ENCODE data around the gene OR6C65.
"Not testable (repeated sequence)": the region's sequence is repeated elsewhere in the genome, so short reads cannot be mapped to it uniquely, and the experiment has no call there.

OR6C65 gene

DNA sequence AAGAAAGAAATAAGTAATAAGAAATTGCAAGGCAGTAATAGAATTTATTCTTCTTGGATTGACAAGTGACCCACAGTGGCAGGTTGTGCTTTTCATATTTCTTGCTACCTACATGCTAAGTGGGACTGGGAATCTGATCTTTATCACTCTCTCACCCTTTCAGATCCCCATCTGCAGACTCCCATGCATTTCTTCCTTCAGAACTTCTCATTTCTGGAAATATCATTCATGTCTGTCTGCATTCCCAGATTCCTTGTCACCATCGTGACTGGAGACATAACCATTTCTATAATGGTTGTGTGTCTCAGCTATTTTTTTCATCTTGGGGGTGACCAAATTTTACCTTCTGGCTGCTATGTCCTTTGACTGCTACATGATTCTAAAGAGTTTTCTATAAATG, 4.0 kb upstream of the OR6C65 start:
- no peak for DNase-seq (ENCODE audit: low read depth)
- TF ChIP-seq, protein P1, sequence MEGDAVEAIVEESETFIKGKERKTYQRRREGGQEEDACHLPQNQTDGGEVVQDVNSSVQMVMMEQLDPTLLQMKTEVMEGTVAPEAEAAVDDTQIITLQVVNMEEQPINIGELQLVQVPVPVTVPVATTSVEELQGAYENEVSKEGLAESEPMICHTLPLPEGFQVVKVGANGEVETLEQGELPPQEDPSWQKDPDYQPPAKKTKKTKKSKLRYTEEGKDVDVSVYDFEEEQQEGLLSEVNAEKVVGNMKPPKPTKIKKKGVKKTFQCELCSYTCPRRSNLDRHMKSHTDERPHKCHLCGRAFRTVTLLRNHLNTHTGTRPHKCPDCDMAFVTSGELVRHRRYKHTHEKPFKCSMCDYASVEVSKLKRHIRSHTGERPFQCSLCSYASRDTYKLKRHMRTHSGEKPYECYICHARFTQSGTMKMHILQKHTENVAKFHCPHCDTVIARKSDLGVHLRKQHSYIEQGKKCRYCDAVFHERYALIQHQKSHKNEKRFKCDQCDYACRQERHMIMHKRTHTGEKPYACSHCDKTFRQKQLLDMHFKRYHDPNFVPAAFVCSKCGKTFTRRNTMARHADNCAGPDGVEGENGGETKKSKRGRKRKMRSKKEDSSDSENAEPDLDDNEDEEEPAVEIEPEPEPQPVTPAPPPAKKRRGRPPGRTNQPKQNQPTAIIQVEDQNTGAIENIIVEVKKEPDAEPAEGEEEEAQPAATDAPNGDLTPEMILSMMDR (conservative IDR thresholded peaks at IDR 0.05; ENCODE audit: low read depth, low read length), result no peak
- H3K4me3 ChIP-seq (ENCODE audit: low read depth, low read length), result no peak overlapping the region

DNA sequence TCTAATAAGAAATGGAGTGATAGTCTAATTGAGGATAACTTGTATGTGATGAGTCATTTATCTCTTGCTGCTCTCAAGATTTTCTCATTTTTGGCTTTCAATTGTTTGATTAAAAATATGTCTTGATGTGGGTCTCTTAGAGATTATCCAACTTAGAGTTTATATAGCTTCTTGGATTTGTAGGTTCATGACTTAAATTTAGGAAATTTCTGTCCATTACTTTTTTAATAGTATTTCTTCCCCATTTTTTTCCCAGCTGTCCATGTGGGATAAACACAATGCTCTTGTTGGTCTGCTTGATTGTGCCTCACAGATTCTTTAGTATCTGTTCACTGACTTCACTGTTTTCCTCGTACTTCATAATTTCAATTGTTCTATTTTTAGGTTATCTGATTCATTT, 7.5 kb downstream of the OR6C65 start:
- TF ChIP-seq, protein P1 (conservative IDR thresholded peaks at IDR 0.05; ENCODE audit: low read depth, low read length), result no peak
- H3K4me3 ChIP-seq (ENCODE audit: low read depth, low read length), result no peak overlapping the region
- DNase-seq (ENCODE audit: low read depth), result no peak

DNA sequence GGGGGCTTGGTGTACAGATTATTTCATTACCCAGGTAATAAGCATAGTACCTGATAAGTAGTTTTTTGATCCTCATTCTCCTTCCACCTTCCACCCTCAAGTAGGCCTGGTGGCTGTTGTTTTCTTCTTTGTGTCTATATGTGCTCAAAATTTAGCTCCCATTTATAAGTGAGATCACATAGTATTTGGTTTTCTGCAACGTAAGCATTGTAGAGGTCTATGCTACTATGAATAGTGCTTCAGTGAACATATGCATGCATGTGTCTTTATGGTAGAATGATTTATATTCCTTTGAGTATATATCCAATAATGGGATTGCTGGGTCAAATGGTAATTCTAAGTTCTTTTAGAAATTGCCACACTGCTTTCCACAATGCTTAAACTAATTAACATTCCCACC, 8.8 kb downstream of the OR6C65 start:
- not testable (repeated sequence) for H3K4me3 ChIP-seq (ENCODE audit: low read depth, low read length); DNase-seq (ENCODE audit: low read depth)

DNA sequence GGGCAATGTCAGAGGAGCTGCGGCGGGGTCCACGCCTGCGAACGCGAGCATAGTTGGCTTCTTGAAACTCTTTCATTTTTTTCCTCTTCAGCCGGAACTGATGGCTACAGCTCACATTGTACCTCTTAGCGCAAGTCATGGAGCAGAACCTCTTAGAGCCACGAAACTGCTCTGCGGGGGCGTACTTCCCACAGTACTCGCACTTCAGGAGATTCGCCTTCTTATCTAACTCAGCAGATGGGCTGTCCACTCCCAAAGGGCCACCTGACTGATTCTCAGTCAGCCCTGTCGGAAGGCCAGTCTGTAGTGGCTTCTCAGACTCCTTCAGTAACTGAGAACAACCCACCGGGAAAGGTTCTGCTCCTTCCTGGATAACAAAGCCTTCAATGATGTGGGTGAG, 11.8 kb downstream of the OR6C65 start:
- not testable (repeated sequence) for DNase-seq (ENCODE audit: low read depth); H3K4me3 ChIP-seq (ENCODE audit: low read depth, low read length)

DNA sequence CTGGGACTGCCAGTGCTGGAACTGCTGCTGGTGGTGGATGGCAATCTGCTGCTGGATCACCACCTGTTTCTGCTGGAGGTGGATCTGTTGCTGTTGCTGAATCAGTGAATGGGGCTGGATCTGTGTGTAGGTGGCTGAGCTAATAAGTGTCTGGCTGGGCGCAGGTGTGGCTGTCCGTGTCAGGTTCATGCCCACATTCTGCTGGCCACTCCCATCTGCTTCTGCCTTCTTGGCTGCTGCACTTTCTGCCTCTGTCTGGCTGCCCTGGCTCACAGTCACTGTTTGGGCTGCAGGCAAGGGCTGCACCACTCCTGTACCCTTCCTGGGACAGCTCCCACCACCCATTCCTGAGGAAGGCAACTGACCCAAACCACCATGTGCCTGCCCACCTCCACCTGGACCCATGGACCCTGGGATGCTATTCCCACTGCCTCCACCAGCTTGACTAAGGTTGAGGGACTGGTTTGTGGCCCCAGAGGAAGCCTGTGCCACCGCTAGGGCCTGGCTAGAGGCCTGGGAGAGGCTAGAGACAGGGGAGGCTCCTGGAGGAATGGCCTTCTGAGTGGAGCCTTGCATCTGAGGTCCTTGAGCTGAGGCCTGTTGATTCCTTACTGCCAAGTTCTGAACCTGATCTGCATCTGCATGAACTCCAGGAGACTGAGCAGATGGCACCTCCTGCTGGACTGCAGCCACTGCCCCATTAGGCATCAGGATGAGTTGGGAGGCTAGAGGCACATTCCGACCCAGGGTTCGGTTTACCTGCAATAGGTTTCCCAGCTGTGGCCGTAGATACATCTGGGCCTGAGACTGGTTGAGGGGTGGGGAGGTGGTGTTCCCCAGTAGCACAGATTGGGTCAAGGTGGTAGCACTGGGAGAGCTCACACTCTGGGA, 13.4 kb downstream of the OR6C65 start:
- H3K4me3 ChIP-seq (ENCODE audit: low read depth, low read length); DNase-seq (ENCODE audit: low read depth): not testable (repeated sequence)

DNA sequence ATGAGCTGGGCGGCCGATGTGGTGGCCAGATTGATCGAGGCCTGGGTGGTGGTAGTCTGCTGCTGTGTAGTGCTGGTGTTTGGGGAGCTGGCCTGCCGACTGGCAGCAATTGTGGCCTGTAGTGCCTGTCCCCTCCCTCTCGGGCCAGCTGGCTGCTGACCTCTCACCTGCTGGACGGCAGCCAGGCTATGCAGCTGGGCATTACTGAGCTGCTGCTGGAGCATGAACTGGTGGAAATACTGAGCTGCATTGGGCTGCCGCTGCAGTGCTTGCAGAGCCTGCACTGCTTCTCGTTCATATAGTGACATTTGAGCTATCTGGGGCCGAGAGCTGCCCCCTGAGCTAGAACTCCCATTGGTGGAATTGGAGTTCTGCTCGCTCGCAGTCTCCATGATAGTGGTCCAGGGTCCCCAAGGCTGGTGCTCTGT, 14.1 kb downstream of the OR6C65 start:
- H3K4me3 ChIP-seq (ENCODE audit: low read depth, low read length); DNase-seq (ENCODE audit: low read depth): not testable (repeated sequence)

DNA sequence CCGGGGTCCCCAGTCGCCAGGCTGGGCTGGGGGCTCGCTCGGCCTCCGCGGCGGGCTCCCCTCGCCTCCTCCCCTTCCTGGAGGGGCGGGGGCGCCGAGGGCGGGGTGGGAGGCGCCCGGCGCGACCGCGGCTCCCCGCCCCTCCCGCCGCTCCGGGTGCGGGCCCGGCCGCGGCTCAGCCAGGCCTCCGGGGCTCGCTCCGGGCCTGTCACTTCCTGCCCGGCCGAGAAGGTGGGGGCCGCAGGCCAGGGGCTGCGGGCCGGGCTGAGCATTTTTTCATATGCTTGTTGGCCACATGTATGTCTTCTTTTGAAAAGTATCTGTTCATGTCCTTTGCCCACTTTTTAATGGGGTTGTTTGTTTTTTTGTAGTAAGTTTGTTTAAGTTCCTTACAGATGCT, 14.6 kb downstream of the OR6C65 start:
- DNase-seq (ENCODE audit: low read depth); H3K4me3 ChIP-seq (ENCODE audit: low read depth, low read length): not testable (repeated sequence)

DNA sequence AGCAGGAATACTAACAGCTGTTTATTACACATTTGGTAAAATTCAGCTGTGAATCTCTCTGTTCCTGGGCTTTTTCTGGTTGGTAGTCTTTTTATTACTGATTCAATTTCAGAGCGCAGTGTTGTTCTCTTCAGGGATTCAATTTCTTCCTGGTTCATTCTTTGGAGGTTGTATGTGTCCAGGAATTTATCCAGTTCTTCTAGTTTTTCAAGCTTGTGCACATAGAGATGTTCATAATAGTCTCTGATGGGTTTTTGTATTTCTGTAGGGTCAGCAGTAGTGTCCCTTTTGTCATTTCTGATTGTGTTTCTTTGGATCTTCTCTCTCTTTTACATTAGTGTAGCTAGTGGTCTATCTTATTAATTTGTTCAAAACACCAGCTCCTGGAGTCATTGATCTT, 16.6 kb downstream of the OR6C65 start:
- no peak overlapping the region for H3K4me3 ChIP-seq (ENCODE audit: low read depth, low read length)
- DNase-seq (ENCODE audit: low read depth), result no peak
- TF ChIP-seq, protein P1 (conservative IDR thresholded peaks at IDR 0.05; ENCODE audit: low read depth, low read length), result no peak

DNA sequence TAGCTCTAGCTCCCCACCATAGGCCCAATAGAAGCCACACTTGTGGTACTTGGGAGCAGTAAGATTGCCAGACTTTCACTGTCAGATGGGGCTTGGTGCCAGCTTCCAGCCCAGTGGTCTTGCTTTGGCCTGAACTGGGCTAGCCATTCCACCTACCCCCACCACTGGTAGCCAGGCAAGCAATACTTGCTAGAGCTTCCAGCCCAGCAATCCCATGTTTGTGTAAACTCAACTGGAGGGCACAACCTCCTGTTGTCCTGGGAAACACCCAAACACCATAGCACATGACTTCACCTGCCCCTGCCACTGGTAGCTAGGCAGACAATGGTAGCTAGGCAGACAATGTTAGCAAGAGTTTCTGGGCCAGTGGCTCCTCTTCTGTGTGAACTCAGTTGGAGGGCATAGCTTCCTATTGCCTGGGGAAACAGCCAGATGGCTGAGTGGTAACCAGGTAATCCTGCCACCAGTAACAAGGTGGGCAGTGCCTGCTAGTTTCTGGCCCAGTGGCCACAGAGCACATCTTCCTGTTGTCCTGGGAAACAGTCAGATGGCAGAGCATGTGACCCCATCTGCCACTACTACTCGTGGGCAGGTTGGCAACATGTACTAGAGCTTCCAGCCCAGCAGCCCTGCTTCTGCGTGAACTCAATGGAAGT, 20.1 kb downstream of the OR6C65 start:
- H3K4me3 ChIP-seq (ENCODE audit: low read depth, low read length), result no peak overlapping the region
- TF ChIP-seq, protein P1 (conservative IDR thresholded peaks at IDR 0.05; ENCODE audit: low read depth, low read length), result no peak

More for the DNA sequence above, 20.1 kb downstream of the OR6C65 start:
- no peak for DNase-seq (ENCODE audit: low read depth)
